ENCODE measurements around the gene RNGTT.

DNA sequence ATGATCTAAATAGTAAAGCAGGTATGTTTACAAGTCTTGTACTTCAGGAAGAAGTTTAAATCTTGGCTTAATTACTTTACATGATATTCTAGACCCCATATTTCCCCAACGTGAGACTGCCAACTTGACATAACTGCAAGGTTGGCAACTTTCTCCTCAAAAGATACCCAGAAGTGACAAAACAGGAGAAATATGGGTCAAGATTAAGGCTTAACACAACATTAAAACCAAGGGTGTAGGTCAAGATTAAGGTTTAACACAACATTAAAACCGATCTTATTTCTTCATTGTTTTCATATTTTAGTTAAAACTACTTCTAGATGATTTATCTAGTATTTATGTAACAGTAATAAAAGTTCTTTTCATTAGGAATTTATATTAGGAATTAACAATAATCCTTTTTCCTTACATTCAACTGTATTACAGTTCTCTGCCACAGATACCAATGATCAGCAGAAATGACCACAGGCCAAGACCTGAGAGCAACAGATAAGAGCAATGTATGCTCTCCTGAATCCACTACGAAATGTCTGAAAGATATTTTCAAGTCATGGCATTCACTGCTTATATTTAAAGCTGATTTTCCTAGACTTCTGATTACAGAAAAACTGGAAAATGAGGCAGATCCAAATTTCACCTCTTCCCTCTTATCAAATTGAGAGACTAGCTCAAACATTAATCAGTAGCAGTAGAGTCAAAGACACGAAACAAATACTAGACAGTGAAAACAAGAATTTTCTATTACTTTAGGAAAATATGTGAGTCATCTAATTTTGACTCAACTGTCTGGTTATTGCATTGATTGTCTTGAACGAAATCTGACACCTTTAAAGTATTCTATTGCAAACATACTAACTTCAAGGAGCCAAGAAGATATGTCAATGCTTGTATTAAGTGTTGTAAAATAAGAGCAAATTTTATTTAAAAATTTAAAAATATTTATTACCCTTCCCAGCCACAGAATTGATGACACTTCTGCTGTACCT is 72.3 kb downstream of the RNGTT start:
- TF ChIP-seq NR2F1 (conservative IDR thresholded peaks at IDR 0.05) (no peak), POLR2AphosphoS5 (IDR thresholded peaks at IDR 0.05; ENCODE audit: low read length) (no peak), ZNF24 (IDR thresholded peaks at IDR 0.05) (no peak), POLR2A (IDR thresholded peaks at IDR 0.05; ENCODE audit: low read depth, low read length) (no peak), POLR2AphosphoS2 (IDR thresholded peaks at IDR 0.05; ENCODE audit: low read depth, low read length) (no peak), ATF7 (IDR thresholded peaks at IDR 0.05; ENCODE audit: low read depth) (no peak), MYC (IDR thresholded peaks at IDR 0.05; ENCODE audit: insufficient read depth, insufficient read length, insufficient replicate concordance, low read length, severe bottlenecking) (no peak)
- TF ChIP-seq, protein P1, sequence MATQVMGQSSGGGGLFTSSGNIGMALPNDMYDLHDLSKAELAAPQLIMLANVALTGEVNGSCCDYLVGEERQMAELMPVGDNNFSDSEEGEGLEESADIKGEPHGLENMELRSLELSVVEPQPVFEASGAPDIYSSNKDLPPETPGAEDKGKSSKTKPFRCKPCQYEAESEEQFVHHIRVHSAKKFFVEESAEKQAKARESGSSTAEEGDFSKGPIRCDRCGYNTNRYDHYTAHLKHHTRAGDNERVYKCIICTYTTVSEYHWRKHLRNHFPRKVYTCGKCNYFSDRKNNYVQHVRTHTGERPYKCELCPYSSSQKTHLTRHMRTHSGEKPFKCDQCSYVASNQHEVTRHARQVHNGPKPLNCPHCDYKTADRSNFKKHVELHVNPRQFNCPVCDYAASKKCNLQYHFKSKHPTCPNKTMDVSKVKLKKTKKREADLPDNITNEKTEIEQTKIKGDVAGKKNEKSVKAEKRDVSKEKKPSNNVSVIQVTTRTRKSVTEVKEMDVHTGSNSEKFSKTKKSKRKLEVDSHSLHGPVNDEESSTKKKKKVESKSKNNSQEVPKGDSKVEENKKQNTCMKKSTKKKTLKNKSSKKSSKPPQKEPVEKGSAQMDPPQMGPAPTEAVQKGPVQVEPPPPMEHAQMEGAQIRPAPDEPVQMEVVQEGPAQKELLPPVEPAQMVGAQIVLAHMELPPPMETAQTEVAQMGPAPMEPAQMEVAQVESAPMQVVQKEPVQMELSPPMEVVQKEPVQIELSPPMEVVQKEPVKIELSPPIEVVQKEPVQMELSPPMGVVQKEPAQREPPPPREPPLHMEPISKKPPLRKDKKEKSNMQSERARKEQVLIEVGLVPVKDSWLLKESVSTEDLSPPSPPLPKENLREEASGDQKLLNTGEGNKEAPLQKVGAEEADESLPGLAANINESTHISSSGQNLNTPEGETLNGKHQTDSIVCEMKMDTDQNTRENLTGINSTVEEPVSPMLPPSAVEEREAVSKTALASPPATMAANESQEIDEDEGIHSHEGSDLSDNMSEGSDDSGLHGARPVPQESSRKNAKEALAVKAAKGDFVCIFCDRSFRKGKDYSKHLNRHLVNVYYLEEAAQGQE (IDR thresholded peaks at IDR 0.05; ENCODE audit: low read depth, low read length), result no peak
- TF ChIP-seq, protein P2, sequence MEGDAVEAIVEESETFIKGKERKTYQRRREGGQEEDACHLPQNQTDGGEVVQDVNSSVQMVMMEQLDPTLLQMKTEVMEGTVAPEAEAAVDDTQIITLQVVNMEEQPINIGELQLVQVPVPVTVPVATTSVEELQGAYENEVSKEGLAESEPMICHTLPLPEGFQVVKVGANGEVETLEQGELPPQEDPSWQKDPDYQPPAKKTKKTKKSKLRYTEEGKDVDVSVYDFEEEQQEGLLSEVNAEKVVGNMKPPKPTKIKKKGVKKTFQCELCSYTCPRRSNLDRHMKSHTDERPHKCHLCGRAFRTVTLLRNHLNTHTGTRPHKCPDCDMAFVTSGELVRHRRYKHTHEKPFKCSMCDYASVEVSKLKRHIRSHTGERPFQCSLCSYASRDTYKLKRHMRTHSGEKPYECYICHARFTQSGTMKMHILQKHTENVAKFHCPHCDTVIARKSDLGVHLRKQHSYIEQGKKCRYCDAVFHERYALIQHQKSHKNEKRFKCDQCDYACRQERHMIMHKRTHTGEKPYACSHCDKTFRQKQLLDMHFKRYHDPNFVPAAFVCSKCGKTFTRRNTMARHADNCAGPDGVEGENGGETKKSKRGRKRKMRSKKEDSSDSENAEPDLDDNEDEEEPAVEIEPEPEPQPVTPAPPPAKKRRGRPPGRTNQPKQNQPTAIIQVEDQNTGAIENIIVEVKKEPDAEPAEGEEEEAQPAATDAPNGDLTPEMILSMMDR (IDR thresholded peaks at IDR 0.05 in 2 of 3, conservative IDR thresholded peaks at IDR 0.05 in 1 of 3; ENCODE audit: control insufficient read depth in 2 of 3, extremely low read depth in 1 of 3, insufficient read depth in 1 of 3, low read depth in 3 of 3, low read length in 3 of 3), result no peak
- TF ChIP-seq, protein P3, sequence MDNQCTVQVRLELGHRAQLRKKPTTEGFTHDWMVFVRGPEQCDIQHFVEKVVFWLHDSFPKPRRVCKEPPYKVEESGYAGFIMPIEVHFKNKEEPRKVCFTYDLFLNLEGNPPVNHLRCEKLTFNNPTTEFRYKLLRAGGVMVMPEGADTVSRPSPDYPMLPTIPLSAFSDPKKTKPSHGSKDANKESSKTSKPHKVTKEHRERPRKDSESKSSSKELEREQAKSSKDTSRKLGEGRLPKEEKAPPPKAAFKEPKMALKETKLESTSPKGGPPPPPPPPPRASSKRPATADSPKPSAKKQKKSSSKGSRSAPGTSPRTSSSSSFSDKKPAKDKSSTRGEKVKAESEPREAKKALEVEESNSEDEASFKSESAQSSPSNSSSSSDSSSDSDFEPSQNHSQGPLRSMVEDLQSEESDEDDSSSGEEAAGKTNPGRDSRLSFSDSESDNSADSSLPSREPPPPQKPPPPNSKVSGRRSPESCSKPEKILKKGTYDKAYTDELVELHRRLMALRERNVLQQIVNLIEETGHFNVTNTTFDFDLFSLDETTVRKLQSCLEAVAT (IDR thresholded peaks at IDR 0.05), result no peak
- TF ChIP-seq, protein P4, sequence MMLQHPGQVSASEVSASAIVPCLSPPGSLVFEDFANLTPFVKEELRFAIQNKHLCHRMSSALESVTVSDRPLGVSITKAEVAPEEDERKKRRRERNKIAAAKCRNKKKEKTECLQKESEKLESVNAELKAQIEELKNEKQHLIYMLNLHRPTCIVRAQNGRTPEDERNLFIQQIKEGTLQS (IDR thresholded peaks at IDR 0.05; ENCODE audit: borderline replicate concordance, extremely low read depth, low read depth, low read length), result no peak
